Left ventricle myocardium superior (tissue), 1 donor: ENCODE data around the gene ZC3H12C. TPM values are rescaled to one million over a fixed set of nuclear protein-coding genes. Genes with fewer than 3 reads are reported as not detected.
A peak's percentile ranks its signal among the peaks of the same experiment; 100 is the strongest.
"Not testable (repeated sequence)": the region's sequence is repeated elsewhere in the genome, so short reads cannot be mapped to it uniquely, and the experiment has no call there.

Experiments
- ATAC-seq: fragments of 200-7000 bp; cut with Tn5 transposase; one replicate; pipeline ENCODE4 v1.9.1; 2020; ENCODE audit warnings: mild to moderate bottlenecking, moderate library complexity
- DNase-seq: peaks from one replicate; pipeline ENCODE4 v3.0.0-alpha.2; 2020
- intact Hi-C: fragments of 100-400 bp; cut with micrococcal nuclease; formaldehyde crosslinking; loops from one replicate; pipeline ENCODE4 v1.11.0; 2022
- total RNA-seq: library from RNA; stranded (reverse); fragmentation: NEBNext Ultra II Directional; extraction: Animal tissue kit (Norgen Biotek cat#: 25700); gene quantifications from one replicate; pipeline ENCODE4 v1.2.1, GENCODE V29; 2021
- donor health status: DM: no; HTN: yes; CAD: no; lungs with severe emphysema.

ZC3H12C gene
- total RNA-seq, 1 donor from 2014 or later = 18.3 TPM

- not testable (repeated sequence) for DNase-seq, ATAC-seq
- intact Hi-C loops = loop anchor here (10.0 kb wide), 1 partner anchor 248 kb away; no protein-coding TSS in a partner anchor
Measured at GRCh38 chr11:110192604-110193282, 99.6 kb downstream of the ZC3H12C start.

- not testable (repeated sequence) for DNase-seq, ATAC-seq
- intact Hi-C loops = loop anchor here (10.0 kb wide), 1 partner anchor 249 kb away; no protein-coding TSS in a partner anchor
Measured at GRCh38 chr11:110194211-110194766, 101.1 kb downstream of the ZC3H12C start.

GRCh38 chr11:110196241-110196754 is 103.1 kb downstream of the ZC3H12C start:
- intact Hi-C loops = loop anchor here (10.0 kb wide), 1 partner anchor 251 kb away; no protein-coding TSS in a partner anchor
- ATAC-seq (no peak), DNase-seq (no peak)

- intact Hi-C loops = loop anchor here (10.0 kb wide), 1 partner anchor 252 kb away; no protein-coding TSS in a partner anchor
- DNase-seq (no peak), ATAC-seq (no peak)
Measured at GRCh38 chr11:110196884-110197420, 103.8 kb downstream of the ZC3H12C start.

GRCh38 chr11:110198031-110198729 is 105.0 kb downstream of the ZC3H12C start:
- DNase-seq (no peak), ATAC-seq (no peak)
- intact Hi-C loops = loop anchor here (10.0 kb wide), 1 partner anchor 253 kb away; no protein-coding TSS in a partner anchor

GRCh38 chr11:110199184-110199981 is 106.2 kb downstream of the ZC3H12C start:
- intact Hi-C loops = loop anchor here (10.0 kb wide), 1 partner anchor 255 kb away; no protein-coding TSS in a partner anchor
- DNase-seq (no peak), ATAC-seq (no peak)

- DNase-seq (no peak), ATAC-seq (no peak)
- intact Hi-C loops = loop anchor here (2.0 to 10.0 kb wide), 2 partner anchors 167 to 1035 kb away; no protein-coding TSS in a partner anchor
Measured at GRCh38 chr11:110200241-110200640, 107.0 kb downstream of the ZC3H12C start.

GRCh38 chr11:110200836-110201235 is 107.6 kb downstream of the ZC3H12C start:
- intact Hi-C loops = loop anchor here (2.0 to 10.0 kb wide), 2 partner anchors 166 to 1034 kb away; no protein-coding TSS in a partner anchor
- no peak for ATAC-seq

GRCh38 chr11:110207123-110207522 is 113.9 kb downstream of the ZC3H12C start:
- ATAC-seq (no peak), DNase-seq (no peak)
- intact Hi-C loops = loop anchor here (10.0 kb wide), 1 partner anchor 1028 kb away; no protein-coding TSS in a partner anchor

More at GRCh38 chr11:110200836-110201235, 107.6 kb downstream of the ZC3H12C start:
- no peak for DNase-seq

GRCh38 chr11:110208678-110209312 is 115.6 kb downstream of the ZC3H12C start:
- DNase-seq = peak; percentile 45
- ATAC-seq = not testable (repeated sequence)
- intact Hi-C loops = loop anchor here (10.0 kb wide), 1 partner anchor 1026 kb away; no protein-coding TSS in a partner anchor

GRCh38 chr11:110209313-110209694 is 116.1 kb downstream of the ZC3H12C start:
- ATAC-seq = not testable (repeated sequence)

GRCh38 chr11:110217223-110217877 is 124.2 kb downstream of the ZC3H12C start:
- intact Hi-C loops = no loop called here
- ATAC-seq (no peak), DNase-seq (no peak)

More at GRCh38 chr11:110209313-110209694, 116.1 kb downstream of the ZC3H12C start:
- intact Hi-C loops = loop anchor here (10.0 kb wide), 1 partner anchor 1025 kb away; no protein-coding TSS in a partner anchor
- not testable (repeated sequence) for DNase-seq

- ATAC-seq = no peak
- no peak for DNase-seq
- intact Hi-C loops = no loop called here
Measured at GRCh38 chr11:110217936-110218335, 124.7 kb downstream of the ZC3H12C start.

- intact Hi-C loops = no loop called here
- ATAC-seq = no peak
- no peak for DNase-seq
Measured at GRCh38 chr11:110219006-110219785, 126.0 kb downstream of the ZC3H12C start.
